HCT116 (cell line): ENCODE results near the gene APLN. TPM values are rescaled to one million over a fixed set of nuclear protein-coding genes. Genes with fewer than 3 reads are reported as not detected.

Experiments used
- ATAC-seq: fragments of 200-7000 bp; cut with Tn5 transposase; 2 replicates; pipeline ENCODE4 v1.9.1; 2020; ENCODE audit warnings: mild to moderate bottlenecking, moderate library complexity
- BruUV-seq: library from RNA; stranded (reverse); fragments of 400-500 nt; replicated peaks from 2 replicates; lab custom pipeline; 2021; lab: Mats Ljungman, UMichigan
- CTCF ChIA-PET: fragments of 300-600 bp; sonication (Branson Sonifier 250); formaldehyde crosslinking; loops from one replicate; lab custom pipeline; 2021; ENCODE audit warnings: antibody characterized with exemption; lab: Charles Lee
- POLR2A ChIA-PET: fragments of 300-600, 350-600 bp; sonication (Branson Sonifier 250); formaldehyde crosslinking; loops from one replicate; lab custom pipeline; 2021; ENCODE audit warnings: antibody characterized with exemption; lab: Charles Lee
- RAD21 ChIA-PET, 2 experiments: fragments of 300-600 bp; sonication (Branson Sonifier 250); formaldehyde crosslinking; loops; one replicate each; lab custom pipeline; 2023; ENCODE audit warnings: low total read pairs in 2 of 2; ENCODE audit not compliant: uncharacterized antibody in 2 of 2, unreplicated experiment in 2 of 2, low non-redundant PET in 1 of 2; lab: Charles Lee
- DNase-seq: peaks from one replicate; pipeline ENCODE4 v3.0.0-alpha.2; 2010; ENCODE audit warnings: low read depth, low spot score
- H2AFZ ChIP-seq: fragments of 200-600 bp; shearing (Covaris generic), sonication (generic); 2 replicates; pipeline ENCODE4 v1.6.1; 2017; ENCODE audit warnings: low read depth, mixed run types, mixed read lengths, antibody characterized with exemption, low read length; ENCODE audit not compliant: poor library complexity, severe bottlenecking
- H3K27ac ChIP-seq: 2 replicates; pipeline ENCODE4 v1.5.1; 2012; ENCODE audit warnings: low read depth, low read length
- H3K27me3 ChIP-seq: fragments of 200-600 bp; sonication (generic); 2 replicates; pipeline ENCODE4 v1.6.1; 2016; ENCODE audit warnings: mixed run types, low read length, mixed read lengths; ENCODE audit not compliant: insufficient read depth
- H3K36me3 ChIP-seq, 2 experiments: fragments of 200-500 bp in 1 of 2; fragments of 200-600 bp in 1 of 2; sonication (Bioruptor generic) in 1 of 2; sonication (generic) in 1 of 2; 2 replicates each; pipeline versions ENCODE4 v1.5.1 to v1.6.1; 2014 to 2016; ENCODE audit warnings: low read length in 2 of 2, inconsistent platforms in 1 of 2, mixed read lengths in 1 of 2, mixed run types in 1 of 2; ENCODE audit not compliant: insufficient read depth in 2 of 2, control insufficient read depth in 1 of 2
- H3K4me1 ChIP-seq, 2 experiments: fragments of 200-600 bp in 1 of 2; sonication (generic) in 1 of 2; 2 replicates each; pipeline versions ENCODE4 v1.5.1 to v1.6.1; 2012 to 2017; ENCODE audit warnings: low read length in 2 of 2, inconsistent platforms in 1 of 2, mild to moderate bottlenecking in 1 of 2, mixed read lengths in 1 of 2, mixed run types in 1 of 2, moderate library complexity in 1 of 2; ENCODE audit not compliant: insufficient read depth in 2 of 2, control insufficient read depth in 1 of 2
- H3K4me2 ChIP-seq: fragments of 200-600 bp; sonication (generic); 2 replicates; pipeline ENCODE4 v1.6.1; 2017; ENCODE audit warnings: mixed run types, low read length, mixed read lengths
- H3K4me3 ChIP-seq, 2 experiments: fragments of 200-600 bp in 1 of 2; sonication (generic) in 1 of 2; replicated peaks in 1 of 2; 2 replicates each; pipeline ENCODE4 v1.5.1; 2011 to 2016; ENCODE audit warnings: low read length in 2 of 2, control low read depth in 1 of 2, low read depth in 1 of 2, mild to moderate bottlenecking in 1 of 2, mixed read lengths in 1 of 2, mixed run types in 1 of 2
- H3K79me2 ChIP-seq: fragments of 200-600 bp; sonication (generic); 2 replicates; pipeline ENCODE4 v1.6.1; 2017; ENCODE audit warnings: mild to moderate bottlenecking, mixed run types, low read length, moderate library complexity, mixed read lengths; ENCODE audit not compliant: insufficient read depth
- H3K9ac ChIP-seq: fragments of 200-600 bp; sonication (generic); 2 replicates; pipeline ENCODE4 v1.6.1; 2016; ENCODE audit warnings: low read length, mixed read lengths
- H3K9me2 ChIP-seq: fragments of 200-600 bp; sonication (generic), shearing (Covaris generic); 2 replicates; pipeline ENCODE4 v1.6.1; 2017; ENCODE audit warnings: mixed run types, mild to moderate bottlenecking, moderate library complexity; ENCODE audit not compliant: insufficient read depth
- H3K9me3 ChIP-seq, 2 experiments: fragments of 200-500 bp in 1 of 2; fragments of 200-600 bp in 1 of 2; sonication (Bioruptor generic) in 1 of 2; sonication (generic) in 1 of 2; 2 replicates each; pipeline ENCODE4 v1.6.1; 2014 to 2017; ENCODE audit warnings: low read length in 2 of 2, mixed read lengths in 2 of 2, inconsistent platforms in 1 of 2, low read depth in 1 of 2, mild to moderate bottlenecking in 1 of 2, mixed run types in 1 of 2, moderate library complexity in 1 of 2; ENCODE audit not compliant: control insufficient read depth in 1 of 2, insufficient read depth in 1 of 2
- H4K20me1 ChIP-seq: fragments of 200-600 bp; sonication (generic), shearing (Covaris generic); 2 replicates; pipeline ENCODE4 v1.6.1; 2017; ENCODE audit warnings: mixed run types, mild to moderate bottlenecking, moderate library complexity; ENCODE audit not compliant: insufficient read depth
- ELF1 ChIP-seq: IDR thresholded peaks from 2 replicates; pipeline ENCODE4 v1.6.1; 2012; ENCODE audit warnings: low read depth, borderline replicate concordance
- EZH2phosphoT487 ChIP-seq: fragments of 200-600 bp; IDR thresholded peaks from 2 replicates; pipeline ENCODE4 v1.6.1; 2018; ENCODE audit warnings: antibody characterized with exemption, borderline replicate concordance
- FOSL1 ChIP-seq: IDR thresholded peaks from 2 replicates; pipeline ENCODE4 v1.6.1; 2012; ENCODE audit warnings: low read depth
- POLR2A ChIP-seq: IDR thresholded peaks from 2 replicates; pipeline ENCODE4 v1.7.0; 2011; ENCODE audit warnings: borderline replicate concordance; ENCODE audit not compliant: insufficient read depth, insufficient read length; ENCODE audit errors: extremely low read depth
- SRF ChIP-seq: IDR thresholded peaks from 2 replicates; pipeline ENCODE4 v1.6.1; 2012; ENCODE audit warnings: low read depth
- YY1 ChIP-seq: IDR thresholded peaks from 2 replicates; pipeline ENCODE4 v1.6.1; 2011; ENCODE audit warnings: low read length, low read depth, moderate library complexity, mild to moderate bottlenecking; ENCODE audit not compliant: insufficient replicate concordance; ENCODE audit errors: extremely low read depth
- ZFX ChIP-seq: fragments of 450-650 bp; IDR thresholded peaks from 2 replicates; pipeline ENCODE4 v1.6.1; 2017
- intact Hi-C: fragments of 100-400 bp; cut with micrococcal nuclease; formaldehyde crosslinking; loops from 2 replicates; pipeline ENCODE4 v1.10.0; 2022
- total RNA-seq: library from RNA; stranded (reverse); gene quantifications from one replicate; pipeline ENCODE4 v1.2.1, GENCODE V29; 2021; ENCODE audit not compliant: unreplicated experiment
- TF ChIP-seq, protein P1 (sequence below): IDR thresholded peaks from 2 replicates; pipeline ENCODE4 v1.6.1; 2012
- TF ChIP-seq, protein P2 (sequence below): IDR thresholded peaks from 2 replicates; pipeline ENCODE4 v1.6.1; 2011; ENCODE audit warnings: mild to moderate bottlenecking, low read length, moderate library complexity; ENCODE audit not compliant: insufficient replicate concordance; ENCODE audit errors: extremely low read depth
- TF ChIP-seq, protein P3 (sequence below), 3 experiments: fragments of 200-600 bp in 1 of 3; sonication (generic) in 1 of 3; IDR thresholded peaks in 2 of 3; conservative IDR thresholded peaks in 1 of 3; 2 replicates each; pipeline ENCODE4 v1.5.1; 2012 to 2017; ENCODE audit warnings: low read depth in 2 of 3, low read length in 2 of 3, antibody characterized with exemption in 1 of 3, borderline replicate concordance in 1 of 3, control low read depth in 1 of 3, mild to moderate bottlenecking in 1 of 3, mixed read lengths in 1 of 3, mixed run types in 1 of 3, moderate library complexity in 1 of 3; ENCODE audit not compliant: insufficient read depth in 1 of 3

APLN gene
- total RNA-seq, 1 experiment from 2014 or later, result 0.22 TPM

DNA sequence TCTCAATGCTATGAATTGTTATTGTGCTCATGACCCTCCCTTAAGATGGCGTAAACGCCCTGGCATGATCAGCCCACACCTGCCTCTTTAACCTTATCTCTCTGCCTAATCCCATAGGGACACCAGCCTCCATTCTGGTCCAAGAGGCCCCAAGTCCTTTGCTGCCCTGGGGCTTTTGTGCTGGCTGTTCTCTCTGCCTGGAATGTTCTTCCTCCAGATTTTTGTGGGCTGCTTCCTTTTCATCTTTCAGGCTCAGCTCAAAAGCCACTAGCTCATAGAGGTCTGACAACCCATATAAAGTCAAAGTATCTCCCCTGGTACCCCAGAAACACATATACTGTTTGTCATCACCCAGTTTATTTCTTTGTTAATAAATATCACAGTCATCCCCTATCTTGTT is 42.4 kb downstream of the APLN start:
- no peak overlapping the region for H3K27ac ChIP-seq
- H3K79me2 ChIP-seq, result no peaks in the 10 kb centered on the region
- no peak overlapping the region for H3K4me2 ChIP-seq
- ChIA-PET CTCF (no interaction called here), POLR2A (no interaction called here), RAD21 (no interaction called here)
- no peak overlapping the region for H3K4me3 ChIP-seq
- no peaks in the 10 kb centered on the region for H3K27me3 ChIP-seq
- DNase-seq (no peak), ATAC-seq (no peak)
- BruUV-seq, result no TSS peak
- no peak overlapping the region for H3K9ac ChIP-seq
- no peaks in the 10 kb centered on the region for H3K9me2 ChIP-seq
- no peaks in the 10 kb centered on the region for H3K9me3 ChIP-seq
- H3K36me3 ChIP-seq, result no peaks in the 10 kb centered on the region
- TF ChIP-seq ZFX, result no peak
- TF ChIP-seq, protein P1, sequence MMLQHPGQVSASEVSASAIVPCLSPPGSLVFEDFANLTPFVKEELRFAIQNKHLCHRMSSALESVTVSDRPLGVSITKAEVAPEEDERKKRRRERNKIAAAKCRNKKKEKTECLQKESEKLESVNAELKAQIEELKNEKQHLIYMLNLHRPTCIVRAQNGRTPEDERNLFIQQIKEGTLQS, result no peak
- no peak for TF ChIP-seq EZH2phosphoT487
- TF ChIP-seq POLR2A, result no peak
- TF ChIP-seq, protein P2, sequence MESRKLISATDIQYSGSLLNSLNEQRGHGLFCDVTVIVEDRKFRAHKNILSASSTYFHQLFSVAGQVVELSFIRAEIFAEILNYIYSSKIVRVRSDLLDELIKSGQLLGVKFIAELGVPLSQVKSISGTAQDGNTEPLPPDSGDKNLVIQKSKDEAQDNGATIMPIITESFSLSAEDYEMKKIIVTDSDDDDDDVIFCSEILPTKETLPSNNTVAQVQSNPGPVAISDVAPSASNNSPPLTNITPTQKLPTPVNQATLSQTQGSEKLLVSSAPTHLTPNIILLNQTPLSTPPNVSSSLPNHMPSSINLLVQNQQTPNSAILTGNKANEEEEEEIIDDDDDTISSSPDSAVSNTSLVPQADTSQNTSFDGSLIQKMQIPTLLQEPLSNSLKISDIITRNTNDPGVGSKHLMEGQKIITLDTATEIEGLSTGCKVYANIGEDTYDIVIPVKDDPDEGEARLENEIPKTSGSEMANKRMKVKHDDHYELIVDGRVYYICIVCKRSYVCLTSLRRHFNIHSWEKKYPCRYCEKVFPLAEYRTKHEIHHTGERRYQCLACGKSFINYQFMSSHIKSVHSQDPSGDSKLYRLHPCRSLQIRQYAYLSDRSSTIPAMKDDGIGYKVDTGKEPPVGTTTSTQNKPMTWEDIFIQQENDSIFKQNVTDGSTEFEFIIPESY, result no peak
- no peak for TF ChIP-seq ELF1
- TF ChIP-seq FOSL1, result no peak
- no peak for TF ChIP-seq YY1
- TF ChIP-seq, protein P3, sequence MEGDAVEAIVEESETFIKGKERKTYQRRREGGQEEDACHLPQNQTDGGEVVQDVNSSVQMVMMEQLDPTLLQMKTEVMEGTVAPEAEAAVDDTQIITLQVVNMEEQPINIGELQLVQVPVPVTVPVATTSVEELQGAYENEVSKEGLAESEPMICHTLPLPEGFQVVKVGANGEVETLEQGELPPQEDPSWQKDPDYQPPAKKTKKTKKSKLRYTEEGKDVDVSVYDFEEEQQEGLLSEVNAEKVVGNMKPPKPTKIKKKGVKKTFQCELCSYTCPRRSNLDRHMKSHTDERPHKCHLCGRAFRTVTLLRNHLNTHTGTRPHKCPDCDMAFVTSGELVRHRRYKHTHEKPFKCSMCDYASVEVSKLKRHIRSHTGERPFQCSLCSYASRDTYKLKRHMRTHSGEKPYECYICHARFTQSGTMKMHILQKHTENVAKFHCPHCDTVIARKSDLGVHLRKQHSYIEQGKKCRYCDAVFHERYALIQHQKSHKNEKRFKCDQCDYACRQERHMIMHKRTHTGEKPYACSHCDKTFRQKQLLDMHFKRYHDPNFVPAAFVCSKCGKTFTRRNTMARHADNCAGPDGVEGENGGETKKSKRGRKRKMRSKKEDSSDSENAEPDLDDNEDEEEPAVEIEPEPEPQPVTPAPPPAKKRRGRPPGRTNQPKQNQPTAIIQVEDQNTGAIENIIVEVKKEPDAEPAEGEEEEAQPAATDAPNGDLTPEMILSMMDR (IDR thresholded peaks at IDR 0.05 in 2 of 3, conservative IDR thresholded peaks at IDR 0.05 in 1 of 3; ENCODE audit: borderline replicate concordance in 1 of 3, insufficient read depth in 1 of 3, low read depth in 2 of 3, low read length in 2 of 3), result no peak
- TF ChIP-seq SRF, result no peak
- H4K20me1 ChIP-seq, result no peaks in the 10 kb centered on the region
- H3K4me1 ChIP-seq, result no peaks in the 10 kb centered on the region
- H2AFZ ChIP-seq, result no peak overlapping the region
- intact Hi-C loops, result no loop called here
